Neural progenitor cell (in vitro differentiated cells): ENCODE results near the gene KRTAP12-1.
"Not testable (repeated sequence)": the region's sequence is repeated elsewhere in the genome, so short reads cannot be mapped to it uniquely, and the experiment has no call there.

Source experiments
- EZH2 ChIP-seq: fragments of 200-600 bp; sonication (generic); IDR thresholded peaks from 2 replicates; pipeline ENCODE4 v1.6.1; 2017; ENCODE audit warnings: antibody characterized with exemption, mild to moderate bottlenecking, moderate library complexity
- TF ChIP-seq, protein P1 (sequence below): fragments of 200-600 bp; sonication (generic); IDR thresholded peaks from 2 replicates; pipeline ENCODE4 v1.5.1; 2017; ENCODE audit warnings: antibody characterized with exemption, mild to moderate bottlenecking

DNA sequence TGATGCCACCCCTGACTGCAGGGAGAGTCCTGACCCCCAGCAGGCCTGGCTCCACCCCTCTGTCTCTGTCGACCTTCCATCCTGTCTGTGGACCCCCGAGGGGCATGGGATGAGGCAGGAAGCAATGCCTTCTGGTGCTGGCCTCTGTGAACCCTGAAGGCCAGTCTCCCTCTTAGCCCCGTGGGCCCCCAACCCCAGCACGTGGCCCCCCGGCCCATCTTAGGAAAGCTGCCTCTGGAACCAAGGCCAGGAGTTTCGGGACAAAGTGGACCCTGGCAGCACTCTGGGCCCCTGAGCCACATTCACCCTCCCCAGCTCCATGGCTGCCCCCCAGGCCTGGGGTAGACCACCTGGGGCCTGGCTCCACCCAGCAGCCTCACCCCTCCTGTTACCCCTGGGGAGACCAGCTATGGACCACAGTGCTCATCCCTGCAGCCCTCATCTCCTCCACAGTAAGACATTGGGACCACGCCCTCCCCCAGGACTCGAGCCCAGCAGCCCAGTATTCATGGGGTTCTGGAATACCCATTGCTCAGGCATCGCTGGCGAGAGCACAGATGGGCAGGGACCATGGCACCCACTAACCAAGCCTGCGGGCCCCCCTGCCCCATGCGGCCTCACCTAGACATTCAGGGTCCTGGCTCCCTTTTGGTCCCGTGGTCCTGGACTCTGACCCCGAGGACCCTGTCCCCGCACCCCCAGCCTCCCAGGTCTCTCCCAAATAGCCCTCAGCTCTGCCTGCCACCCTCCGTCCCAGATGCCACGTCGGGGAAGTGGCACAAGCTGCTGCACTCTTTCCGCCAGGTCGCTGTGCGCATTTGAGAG lies 43.2 kb downstream of the KRTAP12-1 start:
- TF ChIP-seq, protein P1, sequence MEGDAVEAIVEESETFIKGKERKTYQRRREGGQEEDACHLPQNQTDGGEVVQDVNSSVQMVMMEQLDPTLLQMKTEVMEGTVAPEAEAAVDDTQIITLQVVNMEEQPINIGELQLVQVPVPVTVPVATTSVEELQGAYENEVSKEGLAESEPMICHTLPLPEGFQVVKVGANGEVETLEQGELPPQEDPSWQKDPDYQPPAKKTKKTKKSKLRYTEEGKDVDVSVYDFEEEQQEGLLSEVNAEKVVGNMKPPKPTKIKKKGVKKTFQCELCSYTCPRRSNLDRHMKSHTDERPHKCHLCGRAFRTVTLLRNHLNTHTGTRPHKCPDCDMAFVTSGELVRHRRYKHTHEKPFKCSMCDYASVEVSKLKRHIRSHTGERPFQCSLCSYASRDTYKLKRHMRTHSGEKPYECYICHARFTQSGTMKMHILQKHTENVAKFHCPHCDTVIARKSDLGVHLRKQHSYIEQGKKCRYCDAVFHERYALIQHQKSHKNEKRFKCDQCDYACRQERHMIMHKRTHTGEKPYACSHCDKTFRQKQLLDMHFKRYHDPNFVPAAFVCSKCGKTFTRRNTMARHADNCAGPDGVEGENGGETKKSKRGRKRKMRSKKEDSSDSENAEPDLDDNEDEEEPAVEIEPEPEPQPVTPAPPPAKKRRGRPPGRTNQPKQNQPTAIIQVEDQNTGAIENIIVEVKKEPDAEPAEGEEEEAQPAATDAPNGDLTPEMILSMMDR: not testable (repeated sequence)
- not testable (repeated sequence) for TF ChIP-seq EZH2
